ENCODE data around the gene ATP2B2.

The ATP2B2 gene

GRCh38 chr3:10528046-10528445 lies 22.7 kb upstream of the ATP2B2 start:
- DNase-seq, result no peak

- no peak for DNase-seq
Measured at GRCh38 chr3:10527295-10528001, 22.1 kb upstream of the ATP2B2 start.

GRCh38 chr3:10526366-10526765 lies 21.0 kb upstream of the ATP2B2 start:
- DNase-seq, result no peak

DNA sequence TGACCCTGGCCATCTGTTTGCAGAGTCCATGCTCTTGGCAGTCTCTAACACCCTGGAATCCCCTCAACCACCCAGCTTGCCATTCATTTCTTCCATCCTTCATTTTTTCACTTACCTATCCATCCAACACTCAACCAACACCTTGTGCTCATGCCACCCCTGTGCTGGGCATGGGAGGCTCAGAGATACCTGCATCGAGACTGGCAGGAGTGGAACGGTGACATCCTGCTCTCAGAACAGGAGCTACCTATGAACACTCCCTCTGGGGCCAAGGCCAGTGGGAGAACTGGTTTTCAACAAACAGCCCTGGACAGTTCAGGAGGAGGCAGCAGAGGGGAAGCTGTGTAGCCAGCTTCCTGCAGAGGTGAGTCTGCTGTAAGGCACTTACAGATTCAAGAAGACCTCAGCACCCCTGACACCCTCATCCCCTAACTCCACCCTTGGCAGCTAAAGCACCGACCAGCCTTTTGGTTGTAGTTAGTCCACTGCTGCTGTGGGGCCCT lies 19.5 kb upstream of the ATP2B2 start:
- no peak for DNase-seq

DNA sequence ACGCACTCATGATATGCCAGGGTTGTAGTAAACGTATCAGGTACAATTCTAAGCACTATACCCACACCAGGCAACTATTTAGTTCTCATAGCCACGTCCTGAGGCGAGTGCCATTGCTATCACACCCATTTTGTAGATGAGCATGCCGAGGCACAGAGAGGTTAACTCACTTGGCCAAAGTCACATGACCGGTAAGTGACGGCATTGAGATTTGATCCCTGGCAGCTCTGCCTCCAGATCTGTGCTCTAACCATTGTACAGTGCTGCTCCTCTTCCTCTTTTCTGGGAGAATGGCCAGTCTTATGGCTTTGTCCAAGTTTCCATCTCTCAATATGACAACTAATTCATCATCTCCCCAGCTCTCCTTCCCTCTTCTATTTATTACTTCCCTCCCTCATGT lies 18.9 kb upstream of the ATP2B2 start:
- DNase-seq, result no peak

- DNase-seq, result no peak
Measured at GRCh38 chr3:10523561-10523960, 18.2 kb upstream of the ATP2B2 start.

GRCh38 chr3:10522646-10523303 lies 17.4 kb upstream of the ATP2B2 start:
- no peak for DNase-seq

DNA sequence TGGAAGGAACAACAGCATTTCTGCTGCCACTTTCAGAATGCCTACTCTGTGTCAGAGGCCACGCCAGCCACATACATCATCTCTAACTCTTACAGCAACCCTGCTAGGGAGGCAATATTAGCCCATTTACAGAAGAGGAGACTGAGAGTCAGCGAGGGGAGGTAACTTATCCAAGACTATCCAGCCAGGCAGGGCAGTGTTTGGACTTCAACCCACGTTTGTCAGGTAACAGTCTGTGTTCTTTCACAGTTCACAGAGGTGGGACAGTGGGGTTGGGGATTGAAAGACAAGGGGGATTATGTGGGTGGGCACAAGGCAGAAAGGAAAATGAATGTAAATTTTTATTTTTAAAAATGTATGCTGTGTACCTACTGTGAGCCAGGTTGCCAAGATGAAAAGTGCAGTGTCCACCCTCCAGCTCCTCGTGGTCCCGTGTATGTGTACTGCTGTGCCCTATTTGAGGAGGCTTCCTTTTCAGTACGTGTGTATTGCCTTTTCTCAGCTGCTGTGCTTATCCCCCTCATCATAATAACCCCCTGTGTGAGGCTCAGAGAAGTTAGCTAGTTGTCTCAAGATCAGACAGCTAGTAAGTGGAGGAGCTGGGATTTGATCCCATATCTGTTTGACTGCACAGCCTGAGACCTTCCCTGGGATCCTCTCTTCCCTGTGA lies 16.5 kb upstream of the ATP2B2 start:
- no peak for DNase-seq

GRCh38 chr3:10520072-10520471 lies 14.7 kb upstream of the ATP2B2 start:
- no peak for DNase-seq

DNA sequence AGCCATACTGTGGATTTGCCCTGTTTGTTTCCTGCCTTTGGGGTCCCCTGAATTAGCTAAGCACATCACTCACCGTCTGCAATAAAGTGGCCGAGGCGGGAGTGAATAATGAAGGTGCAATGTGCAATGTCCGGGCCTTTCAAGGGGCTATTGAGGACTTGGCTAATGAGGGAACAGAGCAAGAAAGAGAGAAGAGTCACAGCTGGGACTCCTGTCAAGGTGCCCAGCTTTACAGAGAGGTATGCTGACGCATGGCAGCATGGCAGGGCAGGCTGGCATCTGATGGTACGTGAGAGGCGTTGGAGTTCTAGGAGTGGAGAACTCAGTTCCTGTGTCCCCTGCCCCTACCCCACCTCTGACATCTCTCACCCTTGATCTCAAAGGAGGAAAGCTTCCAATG lies 13.8 kb upstream of the ATP2B2 start:
- DNase-seq, result no peak

DNA sequence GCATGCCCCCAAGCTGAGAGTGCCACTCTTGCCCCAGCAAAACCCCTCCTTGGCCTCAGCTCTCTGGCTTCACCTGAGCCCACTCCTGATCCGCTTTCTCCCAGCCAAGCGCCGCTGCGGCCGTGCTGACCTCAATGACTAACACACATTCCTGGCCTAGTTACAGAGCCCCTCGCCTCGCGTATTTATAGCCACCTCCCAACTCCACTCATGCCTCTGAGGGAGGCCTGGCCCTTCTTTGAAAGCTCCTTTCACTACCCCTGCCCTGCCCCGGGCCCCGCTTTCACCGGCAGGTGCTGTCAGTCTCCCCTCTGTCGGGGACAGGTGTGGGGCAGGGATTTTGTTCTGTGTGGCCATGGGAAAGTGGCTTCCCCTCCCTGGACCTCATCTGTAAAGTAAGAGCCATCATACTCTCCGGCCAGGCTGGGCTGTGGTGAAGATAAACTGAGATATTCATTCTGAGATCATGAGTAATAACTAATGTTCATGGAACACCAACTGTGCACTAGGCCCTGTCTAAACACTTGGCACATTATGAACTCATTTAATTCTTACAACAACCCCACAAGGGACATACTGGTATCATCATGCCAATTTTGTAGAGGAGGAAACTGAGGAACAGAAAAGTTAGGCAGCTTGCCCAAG lies 13.2 kb upstream of the ATP2B2 start:
- no peak for DNase-seq

DNA sequence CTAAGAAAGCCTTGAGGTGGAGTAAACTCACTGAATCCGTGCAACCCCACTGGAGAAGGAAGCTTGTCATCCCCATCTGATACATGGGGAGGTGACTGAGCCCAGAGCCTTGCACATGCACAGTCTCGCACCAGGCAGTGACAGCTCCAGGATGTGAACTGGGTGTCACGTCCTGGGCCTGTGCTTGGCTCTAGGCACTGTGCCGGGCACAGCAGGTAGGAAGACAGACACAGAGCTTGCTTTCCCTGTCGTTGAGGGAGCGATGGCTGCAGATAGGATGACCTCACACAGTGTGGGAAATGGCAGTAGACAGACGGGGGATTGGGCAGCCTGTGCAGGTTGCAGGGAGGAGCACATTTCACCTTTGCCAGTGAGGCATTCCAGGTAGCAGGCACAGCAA lies 12.2 kb upstream of the ATP2B2 start:
- DNase-seq, result no peak

DNA sequence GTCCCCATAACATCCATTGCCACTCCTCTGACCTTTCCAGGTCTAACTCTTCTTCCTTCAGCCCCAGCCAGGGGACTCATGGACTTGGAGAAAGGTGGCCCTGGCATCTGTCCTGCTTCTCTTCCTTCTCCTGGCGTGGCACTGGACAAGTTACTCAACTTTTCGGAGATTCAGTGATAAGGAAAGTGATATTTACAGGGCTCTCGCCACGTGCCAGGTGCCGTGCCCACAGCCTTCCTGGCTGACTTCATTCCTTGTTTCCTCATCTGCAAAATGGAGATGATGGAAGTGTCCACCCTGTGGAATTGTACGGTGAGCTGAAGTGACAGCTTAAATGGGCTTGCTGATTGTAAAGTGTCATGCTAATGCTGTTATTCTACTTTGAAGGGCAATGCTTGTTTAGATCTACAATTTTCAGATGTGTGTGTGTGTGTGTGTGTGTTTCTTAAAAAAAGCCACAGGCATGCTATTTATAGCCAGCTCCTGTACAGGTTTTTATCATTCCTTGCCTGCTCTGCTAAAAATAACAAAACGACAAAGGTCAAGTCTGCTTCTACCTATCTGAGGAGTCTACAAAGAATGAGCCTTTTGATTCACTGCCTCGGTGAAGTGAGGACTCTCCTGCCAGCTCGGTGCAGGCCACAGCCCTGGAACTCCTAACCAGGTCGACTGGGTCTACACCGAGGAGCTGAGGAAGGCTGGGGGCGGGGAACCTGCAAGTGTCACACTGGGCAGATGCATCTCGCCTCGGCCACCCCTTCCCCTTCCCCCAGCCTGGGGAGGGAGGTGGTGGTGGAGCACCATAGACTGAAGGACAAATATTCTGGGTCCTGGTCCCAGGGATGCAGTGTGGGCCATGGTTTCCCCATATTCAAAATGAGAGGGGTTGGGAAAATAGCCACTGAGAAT lies 11.4 kb upstream of the ATP2B2 start:
- no peak for DNase-seq

- no peak for DNase-seq
Measured at GRCh38 chr3:10515884-10516495, 10.6 kb upstream of the ATP2B2 start.

GRCh38 chr3:10515396-10515795 lies 10.0 kb upstream of the ATP2B2 start:
- no peak for DNase-seq

GRCh38 chr3:10514407-10515069 lies 9.2 kb upstream of the ATP2B2 start:
- DNase-seq, result no peak

- DNase-seq, result no peak
Measured at GRCh38 chr3:10513306-10513705, 7.9 kb upstream of the ATP2B2 start.

GRCh38 chr3:10512687-10513086 lies 7.3 kb upstream of the ATP2B2 start:
- DNase-seq, result no peak

GRCh38 chr3:10511809-10512494 lies 6.6 kb upstream of the ATP2B2 start:
- no peak for DNase-seq

GRCh38 chr3:10510743-10511432 lies 5.5 kb upstream of the ATP2B2 start:
- DNase-seq, result no peak

All from CD4-positive, alpha-beta T cell treated with Interleukin-21 for 1 hour (primary cell).